TTC549 (cell line): ENCODE results near the gene CACNA1A.

Experiments
- FAIRE-seq: peaks from 2 replicates; lab custom pipeline; 2012; peaks lifted over from hg19 to GRCh38; lab: Jason Lieb, UNC

CACNA1A gene

DNA sequence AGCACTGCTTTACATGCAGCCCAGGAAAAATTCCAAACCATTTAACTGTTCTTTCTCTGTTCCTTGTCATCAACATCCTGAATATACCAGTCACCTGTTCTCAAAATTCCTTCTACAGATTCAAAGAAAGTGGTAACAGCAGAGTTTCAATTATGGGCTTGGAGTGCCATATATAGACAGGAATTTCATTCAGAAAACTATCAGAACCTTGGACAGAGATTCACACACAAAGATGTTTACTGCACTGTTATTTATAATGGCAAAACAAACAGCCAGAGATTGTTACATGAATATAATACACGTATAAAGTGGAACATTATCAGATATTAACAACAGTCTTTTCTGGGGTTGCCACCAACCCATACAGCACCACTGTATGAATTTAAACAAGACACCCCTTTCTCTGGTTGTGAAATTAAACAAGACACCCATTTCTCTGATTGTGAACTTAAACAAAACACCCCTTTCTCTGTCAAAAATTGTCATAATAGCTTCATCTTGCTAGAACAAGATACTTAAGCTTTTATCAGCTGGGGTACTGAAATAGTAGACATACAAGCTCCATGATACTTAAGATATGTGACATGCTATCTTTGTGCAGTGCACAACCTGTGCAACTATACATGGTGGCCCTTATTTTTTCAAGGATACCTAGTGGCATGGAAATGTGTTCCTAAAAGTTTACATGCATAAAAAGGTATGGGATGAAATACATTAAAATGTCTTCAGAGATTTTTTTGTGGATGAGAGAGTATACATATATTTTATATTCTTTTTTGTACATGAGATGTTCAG is 12.6 kb downstream of the CACNA1A start:
- FAIRE-seq: no peak

DNA sequence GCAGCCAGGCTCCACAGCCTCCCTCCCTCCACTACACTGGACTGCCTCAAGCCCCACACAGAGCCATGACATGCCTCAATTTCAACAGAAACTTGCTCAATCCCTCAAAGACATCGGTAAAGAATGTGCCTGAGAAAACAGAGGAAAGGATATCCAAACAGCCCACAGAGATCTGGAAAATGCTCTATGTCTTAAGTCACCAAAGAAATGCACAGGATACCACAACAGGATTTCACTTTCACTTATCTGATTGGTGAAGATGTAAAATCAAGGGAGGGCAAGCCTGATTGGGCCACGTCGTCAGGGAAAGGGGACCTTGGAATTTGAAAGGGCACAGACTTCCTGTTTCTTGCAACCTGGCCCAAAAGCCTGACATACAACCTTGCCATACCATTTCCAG is 14.2 kb downstream of the CACNA1A start:
- FAIRE-seq: no peak

DNA sequence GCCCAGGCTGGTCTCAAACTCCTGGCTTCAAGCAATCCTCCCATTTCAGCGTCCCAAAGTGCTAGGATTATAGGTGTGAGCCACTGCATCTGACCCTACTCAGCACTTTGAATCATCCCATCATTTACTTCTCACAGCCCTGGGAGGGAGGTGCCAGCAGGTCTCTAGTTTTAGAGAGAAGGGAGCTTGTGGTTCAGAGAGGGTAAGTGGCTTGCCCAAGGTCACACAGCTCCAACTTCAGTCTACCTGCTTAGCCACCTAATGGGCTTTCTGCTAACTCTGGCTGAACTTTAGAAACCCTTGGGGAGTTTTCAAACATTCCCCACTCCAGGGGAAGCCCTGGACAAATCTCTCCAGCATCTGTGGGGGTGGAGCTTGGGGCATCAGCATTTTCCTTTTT is 18.3 kb downstream of the CACNA1A start:
- FAIRE-seq: no peak

DNA sequence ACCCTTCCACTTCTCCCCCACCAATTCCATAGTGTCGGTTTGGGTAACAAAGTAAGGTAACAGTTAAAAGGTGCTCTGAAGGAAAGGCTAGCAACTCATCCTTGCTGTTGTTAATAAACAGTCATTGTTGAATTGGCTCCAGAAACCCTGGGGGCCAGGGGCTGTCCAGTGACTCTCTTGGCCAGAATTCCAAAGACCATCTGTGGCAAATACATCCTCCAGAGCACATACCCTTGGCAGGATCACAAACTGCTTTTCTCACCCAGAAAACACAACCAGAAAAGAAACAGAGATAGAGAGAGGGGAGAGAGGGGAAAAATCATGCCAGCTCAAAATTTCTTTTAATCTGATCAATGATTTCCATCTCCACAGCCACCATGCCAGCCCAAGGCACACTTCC is 22.1 kb downstream of the CACNA1A start:
- no peak for FAIRE-seq

DNA sequence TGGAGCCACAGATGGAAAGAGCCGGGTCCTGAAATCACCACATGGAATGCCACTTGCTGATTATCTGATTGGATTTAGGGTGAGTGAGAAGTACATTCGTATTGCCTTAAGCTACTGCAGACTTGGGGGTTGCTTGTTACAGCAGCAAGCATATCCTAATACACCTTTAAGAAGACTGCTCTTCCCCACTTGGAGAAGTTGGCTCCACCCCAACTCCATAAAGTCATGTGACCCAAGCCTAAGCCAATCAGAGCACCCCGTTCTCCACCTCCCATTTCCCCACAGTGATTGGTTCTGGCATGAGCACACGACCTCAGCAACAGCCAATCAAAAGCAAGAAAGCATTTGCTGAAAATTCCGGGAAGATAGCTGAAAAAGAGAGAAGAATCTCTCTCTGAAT is 23.1 kb downstream of the CACNA1A start:
- no peak for FAIRE-seq

DNA sequence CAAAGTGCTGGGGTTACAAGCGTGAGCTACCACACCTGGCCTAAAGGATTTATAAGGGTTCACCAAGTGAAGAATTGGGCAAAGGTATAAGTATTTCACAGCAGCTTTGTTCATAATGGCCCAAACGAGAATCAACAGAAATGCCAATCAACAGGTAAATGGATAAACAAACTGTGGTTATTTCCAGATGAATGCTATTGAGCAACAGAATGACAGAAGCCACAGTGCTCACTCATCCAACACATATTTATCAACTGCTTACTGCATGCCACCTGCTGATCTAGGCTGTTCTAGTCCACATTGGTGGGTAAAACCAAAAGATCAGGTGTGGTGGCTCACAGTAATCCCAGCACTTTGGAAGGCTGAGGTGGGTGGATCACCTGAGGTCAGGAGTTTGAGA is 27.7 kb downstream of the CACNA1A start:
- no peak for FAIRE-seq

DNA sequence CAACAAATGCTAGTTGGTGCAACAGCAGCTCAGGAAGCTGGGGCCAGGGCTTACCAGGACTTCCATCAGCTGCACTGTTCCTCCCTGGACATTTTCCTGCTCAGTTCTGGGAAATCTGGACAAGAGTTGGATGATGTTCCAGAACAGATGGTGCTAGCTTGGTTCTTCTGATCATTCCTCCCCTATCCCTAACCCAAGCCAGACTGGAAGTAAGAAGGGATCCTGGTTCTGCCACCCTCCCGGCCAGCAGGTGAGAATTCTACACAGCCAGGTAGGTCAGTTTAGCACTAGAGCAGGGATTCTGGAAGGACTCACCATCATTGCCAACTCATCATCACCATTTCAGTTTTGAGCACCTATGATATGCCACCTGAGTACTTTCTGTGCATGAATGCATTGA is 30.2 kb downstream of the CACNA1A start:
- no peak for FAIRE-seq

DNA sequence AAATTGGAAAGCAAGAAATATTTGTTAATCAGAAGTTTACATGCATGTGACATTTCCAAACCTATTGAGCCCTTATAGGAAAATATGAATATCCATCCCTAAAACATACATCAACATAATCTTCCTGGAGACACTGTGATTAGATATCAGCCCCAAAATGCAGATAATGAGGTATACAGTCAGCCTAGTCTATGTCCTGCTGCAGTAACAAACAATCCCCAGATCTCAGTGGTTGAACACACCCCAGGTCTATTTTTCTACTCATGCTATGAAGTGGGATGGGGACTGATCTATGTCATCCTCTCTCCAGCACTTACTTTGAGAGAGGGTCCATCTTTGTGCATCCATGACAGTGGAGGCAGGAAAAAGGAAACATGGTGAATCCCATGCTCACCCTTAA is 31.2 kb downstream of the CACNA1A start:
- FAIRE-seq: no peak

DNA sequence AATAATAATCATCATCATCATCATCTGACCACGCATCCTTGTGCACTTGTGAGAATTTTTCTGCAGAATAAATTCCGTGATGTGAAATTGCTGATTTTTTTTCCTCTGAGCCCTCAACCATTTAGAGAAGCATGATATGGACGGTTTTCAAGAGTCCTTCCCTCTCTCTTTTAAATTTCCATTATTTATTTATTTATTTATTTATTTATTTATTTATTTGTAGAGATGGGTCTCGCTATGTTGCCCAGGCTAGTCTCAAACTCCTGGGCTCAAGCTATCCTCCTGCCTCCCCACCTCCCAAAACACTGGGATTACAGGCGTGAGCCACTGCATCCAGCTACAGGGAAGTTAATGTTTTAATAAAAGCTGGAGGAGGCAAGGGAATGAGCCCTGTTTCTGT is 39.6 kb downstream of the CACNA1A start:
- FAIRE-seq: no peak

DNA sequence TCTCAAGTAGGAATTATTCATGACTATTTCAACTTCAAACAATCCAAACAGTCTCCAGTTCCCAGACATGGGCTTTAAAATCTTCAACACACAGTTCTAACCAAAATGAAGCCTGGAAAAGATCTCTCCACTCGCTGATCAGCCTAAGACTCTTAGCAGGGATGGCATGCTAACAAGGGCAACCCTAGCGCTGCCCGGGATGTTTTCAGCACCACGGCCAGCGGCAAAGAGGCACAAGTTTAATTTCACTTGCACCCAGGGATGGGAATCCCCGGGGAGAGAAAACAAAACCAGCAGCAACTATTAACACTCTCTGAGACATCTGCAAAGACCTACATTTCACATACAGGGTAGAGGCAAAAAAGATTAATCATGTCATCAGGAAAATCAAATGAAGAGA is 43.0 kb downstream of the CACNA1A start:
- FAIRE-seq: no peak

DNA sequence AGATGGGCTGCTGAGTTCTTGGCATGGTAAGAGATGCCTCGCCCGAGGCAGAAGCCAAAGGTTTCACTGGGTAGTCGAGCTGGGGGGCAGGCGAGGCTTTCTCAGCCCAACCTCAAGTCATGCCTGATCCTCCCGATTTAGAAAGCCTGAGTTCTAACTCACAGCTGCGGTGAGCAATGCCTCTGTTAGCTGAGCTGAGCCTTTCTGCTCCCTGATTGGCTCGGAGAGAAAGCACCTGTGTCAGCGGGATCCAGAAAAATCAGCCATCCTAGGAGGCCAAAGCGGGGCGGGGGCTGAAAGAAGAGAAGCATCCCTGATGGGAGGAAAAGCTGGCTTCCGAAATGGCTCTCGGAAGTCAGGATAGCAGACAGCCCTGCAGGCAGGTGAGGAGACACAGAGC is 44.7 kb downstream of the CACNA1A start:
- no peak for FAIRE-seq

DNA sequence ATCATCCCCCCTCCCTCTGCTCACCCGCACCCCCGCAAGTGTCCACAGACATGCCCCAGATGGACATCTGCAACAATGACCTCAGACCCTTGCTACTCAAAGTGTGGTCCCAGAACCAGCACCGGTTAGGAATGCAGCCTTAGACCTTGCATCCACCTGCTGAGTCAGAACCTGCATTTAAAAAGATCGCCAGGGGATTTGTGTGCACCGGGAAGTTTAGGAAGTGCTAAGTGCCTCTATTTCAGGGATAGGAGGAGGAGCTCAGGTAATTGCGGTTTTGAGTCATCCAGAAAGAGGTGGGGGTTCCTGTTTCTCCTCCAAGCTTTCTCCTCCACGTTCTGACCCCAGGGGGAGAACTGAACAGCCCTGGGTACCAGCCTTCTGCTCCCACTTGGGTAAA is 46.2 kb downstream of the CACNA1A start:
- no peak for FAIRE-seq

DNA sequence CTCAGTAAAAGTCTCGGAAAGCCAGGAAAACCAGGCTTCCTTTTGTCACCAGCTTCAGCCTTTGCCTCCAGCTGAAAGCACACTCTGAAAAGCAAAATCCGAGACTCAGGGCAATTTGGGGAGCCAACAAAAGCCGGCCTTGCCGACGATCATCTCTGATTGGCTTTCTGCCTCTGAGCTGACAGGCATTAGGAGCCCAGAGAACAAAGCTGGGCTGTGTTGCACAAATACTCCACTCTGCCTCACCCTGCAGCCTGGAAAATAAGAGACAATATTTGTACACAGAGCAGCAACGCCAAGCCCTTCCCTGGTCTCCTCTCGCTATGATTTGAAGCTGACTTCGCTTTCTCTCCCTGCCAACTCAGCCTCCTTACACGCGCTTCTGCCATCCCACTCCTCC is 46.9 kb downstream of the CACNA1A start:
- no peak for FAIRE-seq

DNA sequence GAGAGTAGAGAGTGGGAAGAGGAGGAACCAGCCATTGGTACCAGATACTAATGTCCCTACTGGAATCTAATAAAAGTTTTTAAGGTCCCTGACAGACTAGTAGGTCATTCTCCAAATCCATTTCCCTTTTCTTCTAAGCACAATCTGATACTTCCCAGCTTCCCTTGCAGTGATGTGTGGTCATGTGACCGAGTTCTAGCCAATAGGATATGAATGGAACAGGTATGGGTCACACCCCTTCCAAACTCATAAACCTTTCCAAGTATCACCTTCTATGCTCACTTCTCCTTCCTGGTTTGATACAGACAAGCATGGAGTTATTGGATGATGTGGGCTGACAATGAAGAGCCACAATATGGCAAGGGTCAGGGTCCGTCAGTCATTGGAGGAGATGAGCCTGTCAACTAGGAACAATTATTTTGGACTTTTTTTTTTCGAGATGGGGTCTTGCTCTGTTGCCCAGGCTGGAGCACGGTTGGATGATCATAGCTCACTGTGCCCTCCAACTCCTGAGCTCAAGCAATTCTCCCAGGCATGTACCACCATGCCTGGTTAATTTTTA is 54.8 kb downstream of the CACNA1A start:
- no peak for FAIRE-seq

DNA sequence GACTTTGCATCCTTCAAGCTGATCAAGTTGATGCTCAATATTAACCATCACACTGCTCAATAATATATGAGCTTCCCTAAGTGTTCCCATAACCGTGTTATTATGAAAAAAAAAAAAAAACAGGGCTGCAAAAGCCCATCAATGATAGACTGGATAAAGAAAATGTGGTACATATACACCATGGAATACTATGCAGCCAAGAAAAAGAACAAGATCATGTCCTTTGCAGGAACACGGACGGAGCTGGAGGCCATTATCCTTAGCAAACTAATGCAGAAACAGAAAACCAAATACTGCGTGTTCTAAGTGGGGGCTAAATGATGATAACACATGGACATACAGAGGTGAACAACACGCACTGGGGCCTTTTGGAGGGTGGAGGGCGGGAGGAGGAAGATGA is 58.3 kb downstream of the CACNA1A start:
- no peak for FAIRE-seq

DNA sequence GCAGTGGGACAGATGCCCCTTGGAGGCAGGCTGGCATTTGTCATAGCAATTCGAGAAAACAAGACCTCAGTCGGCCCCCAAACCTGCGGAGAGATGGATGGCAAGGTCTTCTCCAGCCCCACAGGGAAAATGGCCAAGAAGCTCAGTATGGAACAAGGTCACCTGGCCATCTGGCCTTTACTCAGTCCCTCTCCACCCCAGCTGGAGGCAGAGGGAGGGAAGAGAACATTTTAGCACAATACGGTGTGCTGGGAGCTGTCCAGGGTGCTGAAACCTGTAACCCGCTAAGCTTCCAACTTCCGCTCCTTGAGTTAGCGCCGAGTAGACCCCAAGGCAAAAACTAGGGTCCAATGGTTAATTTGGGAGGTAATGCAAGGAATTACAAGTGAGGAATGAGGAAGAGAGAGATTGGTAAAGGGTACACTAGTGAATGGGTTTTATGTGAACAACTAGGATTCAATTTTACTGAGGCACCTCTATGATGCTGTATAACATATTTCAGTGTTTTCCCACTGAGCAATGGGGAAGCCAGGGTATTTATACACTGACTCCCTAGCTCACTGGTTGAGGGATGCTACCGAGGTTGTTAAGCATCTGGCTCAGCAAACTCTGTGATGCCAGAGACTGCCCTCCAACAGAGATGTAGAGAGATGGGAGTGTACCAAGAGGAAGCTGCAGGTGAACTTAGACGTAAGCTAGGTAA is 64.3 kb downstream of the CACNA1A start:
- no peak for FAIRE-seq

DNA sequence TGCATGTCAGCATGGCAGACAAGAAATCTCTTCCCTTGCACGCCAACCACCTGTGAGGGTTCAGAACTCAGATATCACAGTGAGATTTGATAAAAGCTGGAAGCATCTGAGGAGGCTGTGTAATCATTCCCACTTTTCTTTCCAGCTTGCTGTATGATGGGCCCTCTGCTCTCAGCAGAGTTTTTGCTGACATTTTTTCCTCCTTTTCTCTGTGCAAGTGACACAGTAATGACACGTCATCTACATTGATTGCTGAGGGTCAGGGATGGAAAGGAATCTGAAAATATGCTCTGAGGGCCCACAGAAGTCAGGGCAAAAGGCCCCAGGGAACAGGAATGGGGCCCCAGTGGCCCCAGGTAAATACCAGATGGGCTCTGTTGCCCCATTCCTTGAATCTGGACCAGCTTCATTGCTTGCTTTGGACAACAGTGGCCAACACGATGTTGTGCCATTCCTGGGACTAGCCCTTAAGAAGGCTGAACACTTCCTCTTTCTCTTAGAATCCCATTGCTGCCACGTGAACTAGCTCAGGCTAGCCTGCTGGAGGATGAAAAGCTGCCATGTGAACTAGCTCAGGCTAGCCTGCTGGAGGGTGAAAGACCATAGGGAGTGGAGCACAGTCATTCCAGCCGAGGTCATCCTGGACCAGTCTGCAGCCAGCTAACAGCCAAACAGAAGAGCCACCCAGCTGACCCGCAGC is 68.2 kb downstream of the CACNA1A start:
- no peak for FAIRE-seq

DNA sequence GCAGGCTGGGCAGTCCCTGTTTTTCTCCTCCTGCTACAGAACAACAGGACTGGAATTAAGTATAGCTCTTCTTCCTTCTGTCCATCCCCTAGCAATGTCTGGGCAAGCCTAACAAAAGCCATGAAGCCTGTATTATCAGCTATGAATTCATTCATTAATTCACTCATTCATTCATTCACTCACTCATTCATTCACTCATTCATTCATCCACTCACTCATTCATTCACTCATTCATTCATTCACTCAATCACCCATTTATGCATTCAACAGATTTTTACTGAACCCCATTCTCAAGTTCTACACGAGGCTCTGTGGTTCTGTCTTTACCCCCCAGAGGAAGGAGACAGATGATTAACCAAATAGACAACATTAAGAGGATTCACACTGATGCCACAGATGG is 69.9 kb downstream of the CACNA1A start:
- FAIRE-seq: no peak

DNA sequence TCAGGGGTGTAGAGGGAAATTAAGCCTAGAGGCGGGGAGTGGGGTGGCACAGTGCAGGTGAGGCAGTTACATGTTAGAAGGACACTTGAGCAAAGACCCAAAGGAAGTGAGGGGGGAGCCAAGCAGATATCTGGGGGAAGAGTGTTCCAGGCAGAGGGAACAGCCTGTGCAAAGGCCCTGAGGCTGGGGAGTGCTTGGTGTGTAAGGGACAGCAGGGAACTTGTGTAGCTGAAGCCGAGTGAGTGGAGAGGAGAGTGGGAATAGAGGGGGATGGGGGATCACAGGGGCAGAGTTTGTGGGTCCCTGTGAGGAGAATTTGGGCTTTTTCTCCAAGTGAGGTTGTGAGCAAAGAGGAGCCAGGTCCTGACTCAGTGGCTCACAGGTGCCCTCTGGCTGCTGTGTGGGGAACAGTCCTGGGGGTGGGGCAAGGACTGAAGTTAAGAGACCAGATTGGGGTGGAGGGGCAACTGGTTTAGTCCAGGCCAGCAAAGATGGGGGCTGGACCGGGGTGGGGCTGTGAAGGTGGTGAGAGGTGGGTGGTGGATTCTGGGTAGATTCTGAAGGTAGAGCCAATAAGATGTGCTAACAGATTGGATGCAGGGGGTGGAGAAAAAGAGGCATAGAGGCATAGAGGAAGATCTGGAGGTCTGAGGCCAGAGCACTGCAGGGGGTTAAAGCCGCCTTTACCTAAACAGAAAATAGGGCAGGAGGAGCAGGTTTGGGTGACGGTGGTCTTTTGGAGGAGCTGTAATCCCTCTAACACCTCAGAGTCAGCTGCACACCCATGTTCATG is 75.3 kb downstream of the CACNA1A start:
- no peak for FAIRE-seq

DNA sequence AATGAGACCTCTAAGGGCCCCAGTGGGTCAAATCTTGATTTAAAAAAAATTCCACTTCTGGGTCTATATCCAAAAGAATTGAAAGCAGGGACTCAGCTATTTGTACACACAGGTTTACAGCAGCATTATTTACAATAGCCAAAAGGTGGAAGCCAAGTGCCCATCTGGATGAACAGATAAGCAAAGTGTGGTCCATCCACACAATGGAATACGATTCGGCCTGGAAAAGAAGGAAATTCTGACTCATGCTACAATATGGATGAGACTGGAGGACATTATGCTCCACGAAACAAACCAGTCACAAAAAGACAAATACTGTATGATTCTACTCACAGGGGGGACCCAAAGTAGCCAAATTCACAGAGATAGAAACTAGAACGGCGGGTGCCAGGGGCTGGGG is 76.7 kb downstream of the CACNA1A start:
- no peak for FAIRE-seq

DNA sequence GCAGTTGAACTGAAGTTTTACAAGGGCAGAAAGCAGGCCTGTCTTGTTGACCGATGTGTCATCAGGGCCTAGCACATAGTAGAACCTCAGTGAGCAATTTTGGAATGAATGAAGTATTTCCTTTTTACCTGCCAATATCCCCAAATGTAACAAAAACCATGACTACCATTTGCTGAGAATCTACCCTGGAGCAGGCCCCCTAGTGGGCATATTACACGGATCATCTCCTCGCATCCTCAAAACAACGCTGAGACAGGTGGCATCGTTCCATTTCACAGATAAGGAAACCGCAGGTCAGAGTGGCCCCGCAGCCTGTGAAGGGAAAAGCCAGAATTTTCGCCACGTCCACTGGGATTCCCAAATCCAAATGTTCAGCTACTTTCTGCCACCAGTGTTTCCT is 77.9 kb downstream of the CACNA1A start:
- no peak for FAIRE-seq
